Measurements from ENCODE around the gene KCNMA1.

DNA sequence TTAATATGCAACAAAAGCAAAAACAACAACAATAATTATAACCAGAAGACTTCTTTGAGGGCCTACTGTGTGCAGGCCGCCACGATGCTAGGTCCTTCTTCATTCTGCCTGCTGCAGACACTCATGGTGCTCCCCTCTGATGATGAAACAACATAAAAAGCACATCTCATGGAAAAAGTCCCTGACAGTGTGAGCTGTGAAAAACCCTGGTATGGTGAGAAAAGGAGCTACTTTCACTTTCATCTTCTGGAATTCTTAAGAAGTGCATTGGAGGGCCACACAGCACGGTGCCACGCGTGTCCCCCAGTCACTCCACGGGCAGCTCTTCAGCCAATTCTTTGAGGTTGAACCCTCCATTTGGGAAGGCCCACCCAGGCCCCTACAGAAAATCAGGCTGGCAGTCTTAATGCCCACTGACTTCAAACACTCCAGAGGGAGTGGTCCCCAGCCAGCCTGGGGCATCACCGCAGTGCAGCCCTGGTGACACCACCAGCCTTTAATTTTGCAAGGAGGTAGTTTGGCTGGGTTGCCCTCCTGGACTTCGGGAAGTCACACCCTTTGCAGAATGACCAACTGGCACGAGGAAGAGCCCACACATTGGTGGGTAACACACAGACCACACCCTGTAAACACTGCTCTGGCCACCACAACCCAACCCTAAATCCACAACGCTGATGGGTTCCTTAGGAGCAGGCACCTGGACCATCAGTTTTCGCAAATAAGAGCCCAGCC, 7.7 kb downstream of the KCNMA1 start:
- TF ChIP-seq CTCF (IDR thresholded peaks at IDR 0.05) = no peak
- TF ChIP-seq POLR2A (IDR thresholded peaks at IDR 0.05) = no peak
- TF ChIP-seq POLR2AphosphoS5 (IDR thresholded peaks at IDR 0.05) = no peak
- no peak for TF ChIP-seq EP300 (IDR thresholded peaks at IDR 0.05; ENCODE audit: low read depth)
